Neural progenitor cell (in vitro differentiated cells): Measurements from ENCODE around the gene RAD51B.

Experiments used
- EZH2 ChIP-seq: fragments of 200-600 bp; sonication (generic); IDR thresholded peaks from 2 replicates; pipeline ENCODE4 v1.6.1; 2017; ENCODE audit warnings: antibody characterized with exemption, mild to moderate bottlenecking, moderate library complexity
- TF ChIP-seq, protein P1 (sequence below): fragments of 200-600 bp; sonication (generic); IDR thresholded peaks from 2 replicates; pipeline ENCODE4 v1.5.1; 2017; ENCODE audit warnings: antibody characterized with exemption, mild to moderate bottlenecking

DNA sequence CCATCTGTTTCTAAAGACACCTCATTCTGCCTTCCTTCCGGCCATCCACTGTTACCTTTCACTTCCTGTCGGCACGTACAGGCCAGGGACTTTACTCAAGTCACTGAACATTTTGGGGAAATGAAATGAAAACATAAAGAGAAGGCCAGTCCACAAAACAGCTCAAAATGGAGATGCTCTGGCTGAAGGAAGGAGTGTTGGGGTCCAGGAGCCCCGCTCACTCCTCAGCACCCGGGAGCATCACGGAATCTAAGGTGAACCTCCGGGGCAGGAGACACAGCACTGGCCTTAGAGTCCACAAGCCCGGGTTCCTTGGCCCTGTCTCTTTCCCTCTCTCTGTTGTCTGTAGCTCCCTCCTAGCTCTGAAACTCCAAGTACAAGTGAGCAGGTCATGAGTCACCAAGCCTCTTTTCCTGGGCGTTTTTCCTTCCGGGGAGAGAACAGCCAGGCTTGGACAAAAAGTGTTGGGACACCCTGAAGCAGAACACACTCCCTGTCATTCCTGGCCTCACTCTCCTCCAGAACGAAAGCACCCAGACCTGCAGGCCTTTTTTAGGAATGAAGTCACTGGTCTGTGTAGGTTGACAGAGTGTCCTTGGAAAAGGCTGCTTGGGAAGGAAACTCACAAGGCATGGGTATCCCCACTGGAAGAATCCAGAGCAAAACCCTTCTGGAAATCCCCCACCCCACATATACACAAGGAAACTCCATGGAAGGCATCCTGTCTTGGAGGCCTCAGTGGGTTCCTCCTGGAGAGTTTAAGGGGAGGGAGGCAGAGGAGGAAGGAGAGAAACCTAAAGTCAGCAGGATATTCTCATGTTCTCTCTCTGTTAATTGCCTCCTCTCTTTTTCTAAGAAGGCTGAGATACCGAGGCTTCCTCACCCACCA is 728.0 kb downstream of the RAD51B start:
- TF ChIP-seq, protein P1, sequence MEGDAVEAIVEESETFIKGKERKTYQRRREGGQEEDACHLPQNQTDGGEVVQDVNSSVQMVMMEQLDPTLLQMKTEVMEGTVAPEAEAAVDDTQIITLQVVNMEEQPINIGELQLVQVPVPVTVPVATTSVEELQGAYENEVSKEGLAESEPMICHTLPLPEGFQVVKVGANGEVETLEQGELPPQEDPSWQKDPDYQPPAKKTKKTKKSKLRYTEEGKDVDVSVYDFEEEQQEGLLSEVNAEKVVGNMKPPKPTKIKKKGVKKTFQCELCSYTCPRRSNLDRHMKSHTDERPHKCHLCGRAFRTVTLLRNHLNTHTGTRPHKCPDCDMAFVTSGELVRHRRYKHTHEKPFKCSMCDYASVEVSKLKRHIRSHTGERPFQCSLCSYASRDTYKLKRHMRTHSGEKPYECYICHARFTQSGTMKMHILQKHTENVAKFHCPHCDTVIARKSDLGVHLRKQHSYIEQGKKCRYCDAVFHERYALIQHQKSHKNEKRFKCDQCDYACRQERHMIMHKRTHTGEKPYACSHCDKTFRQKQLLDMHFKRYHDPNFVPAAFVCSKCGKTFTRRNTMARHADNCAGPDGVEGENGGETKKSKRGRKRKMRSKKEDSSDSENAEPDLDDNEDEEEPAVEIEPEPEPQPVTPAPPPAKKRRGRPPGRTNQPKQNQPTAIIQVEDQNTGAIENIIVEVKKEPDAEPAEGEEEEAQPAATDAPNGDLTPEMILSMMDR: no peak
- no peak for TF ChIP-seq EZH2
